Measurements from ENCODE around the gene THG1L. TPM values are rescaled to one million over a fixed set of nuclear protein-coding genes. Genes with fewer than 3 reads are reported as not detected.
A peak's percentile ranks its signal among the peaks of the same experiment; 100 is the strongest.

THG1L gene
- polyA plus RNA-seq, 1 of the 3 experiments (the other 2 are of a cell fraction): 37.0 TPM

- Histone ChIP-seq H3K9me2 (no peaks in the 10 kb centered on the region), H2AFZ (ENCODE audit: low read depth) (peak overlapping the region; percentile 19; the same call in 1 of the 2 replicates), H3K9ac (peak overlapping the region; percentile 21; the same call in 1 of the 2 replicates), H3K36me3 (replicated peaks in 1 of 2; ENCODE audit: control insufficient read depth in 1 of 2, insufficient read depth in 2 of 2, low read length in 1 of 2) (peaks cover 10 to 22% of the 10 kb centered on the region in 2 experiments), H3K27me3 (ENCODE audit: insufficient read depth) (no peaks in the 10 kb centered on the region), H3F3A (replicated peaks; ENCODE audit: insufficient read depth) (peaks cover 15% of the 10 kb centered on the region), H3K4me1 (ENCODE audit: control insufficient read depth in 1 of 2, insufficient read depth in 2 of 2, low read depth in 1 of 2, low read length in 1 of 2) (peaks cover 6 to 15% of the 10 kb centered on the region in 2 experiments; a peak in 3 of 4 replicates), H3K4me3 (ENCODE audit: low read depth in 2 of 2, low read length in 1 of 2) (no peak overlapping the region), H3K27ac (ENCODE audit: low read depth in 2 of 2, low read length in 1 of 2) (peak overlapping the region in 1 of 2 experiments; percentile 81; a peak in 2 of 4 replicates), H4K20me1 (ENCODE audit: insufficient read depth) (no peaks in the 10 kb centered on the region), H3K4me2 (peak overlapping the region; percentile 58; the same call in 1 of the 2 replicates), H3K79me2 (ENCODE audit: insufficient read depth) (peaks cover 52% of the 10 kb centered on the region), H3K9me3 (no peaks in the 10 kb centered on the region)
- TF ChIP-seq TCF12 (IDR thresholded peaks at IDR 0.05): peak; percentile 53; the same call in 1 of the 2 replicates
- no peak for TF ChIP-seq SMC3 (IDR thresholded peaks at IDR 0.05; ENCODE audit: low read depth, low read length)
- TF ChIP-seq PBX3 (IDR thresholded peaks at IDR 0.05): peak; percentile 86
- TF ChIP-seq FOSL2 (IDR thresholded peaks at IDR 0.05; ENCODE audit: borderline replicate concordance, low read depth): peak; percentile 73; the same call in 1 of the 2 replicates
- no peak for TF ChIP-seq TEAD4 (IDR thresholded peaks at IDR 0.05; ENCODE audit: borderline replicate concordance, insufficient read depth)
- no peak for TF ChIP-seq RXRA (IDR thresholded peaks at IDR 0.05; ENCODE audit: borderline replicate concordance, low read depth)
- TF ChIP-seq MEF2A (IDR thresholded peaks at IDR 0.05; ENCODE audit: borderline replicate concordance, low read depth): no peak
- peak; percentile 64 for TF ChIP-seq JUND (IDR thresholded peaks at IDR 0.05)
- POLR2A ChIA-PET: no interaction called here
- CTCF ChIA-PET: interaction anchor here (1.1 kb wide), 1 partner anchor 12 kb away, joined by 5 read pairs; no protein-coding TSS in a partner anchor
- WGBS (ENCODE audit: low lambda C conversion rate): 31% methylated on average over 1 of the region's 1 CpG
- DNase-seq: no peak
These were observed 19.1 kb downstream of the THG1L start for GRCh38 chr5:157750320-157750719.

- no peaks in the 10 kb centered on the region for H3K9me2 ChIP-seq
- TF ChIP-seq MXI1 (IDR thresholded peaks at IDR 0.05; ENCODE audit: low read depth, low read length): no peak
- TF ChIP-seq CHD2 (IDR thresholded peaks at IDR 0.05; ENCODE audit: low read length, partially characterized antibody): no peak
- no peak for TF ChIP-seq ELF1 (IDR thresholded peaks at IDR 0.05)
- TF ChIP-seq PBX3 (IDR thresholded peaks at IDR 0.05): no peak
- TF ChIP-seq GATA2 (CRISPR knock-in tag; IDR thresholded peaks at IDR 0.05): no peak
- TF ChIP-seq RXRA (IDR thresholded peaks at IDR 0.05; ENCODE audit: borderline replicate concordance, low read depth): no peak
- no peak for TF ChIP-seq JUND (IDR thresholded peaks at IDR 0.05)
- TF ChIP-seq EP300 (IDR thresholded peaks at IDR 0.05; ENCODE audit: borderline replicate concordance in 1 of 2, low read depth in 1 of 2, low read length in 1 of 2): no peak
- no peak for TF ChIP-seq EZH2phosphoT487 (IDR thresholded peaks at IDR 0.05; ENCODE audit: borderline replicate concordance, low read depth)
- no peak for TF ChIP-seq ZBTB33 (IDR thresholded peaks at IDR 0.05; ENCODE audit: borderline replicate concordance, low read depth)
- no peak for TF ChIP-seq NRF1 (IDR thresholded peaks at IDR 0.05; ENCODE audit: low read depth, low read length)
- CTCF ChIA-PET: interaction anchor here (1.1 kb wide), 1 partner anchor 13 kb away, joined by 5 read pairs; the partner anchor contains the start of gene LSM11
- H3F3A ChIP-seq (replicated peaks; ENCODE audit: insufficient read depth): no peaks in the 10 kb centered on the region
- H3K27ac ChIP-seq (ENCODE audit: low read depth in 2 of 2, low read length in 1 of 2): no peak overlapping the region
- H2AFZ ChIP-seq (ENCODE audit: low read depth): no peak overlapping the region
- H3K79me2 ChIP-seq (ENCODE audit: insufficient read depth): peaks cover 4% of the 10 kb centered on the region
- no peak overlapping the region for H3K4me3 ChIP-seq (ENCODE audit: low read depth in 2 of 2, low read length in 1 of 2)
- POLR2A ChIA-PET: no interaction called here
- no peak overlapping the region for H3K4me2 ChIP-seq
- no peaks in the 10 kb centered on the region for H3K27me3 ChIP-seq (ENCODE audit: insufficient read depth)
- 100% methylated on average over 3 of the region's 3 CpGs for WGBS (ENCODE audit: low lambda C conversion rate)
- no peaks in the 10 kb centered on the region for H3K9me3 ChIP-seq
- no peak overlapping the region for H3K9ac ChIP-seq
- H3K4me1 ChIP-seq (ENCODE audit: control insufficient read depth in 1 of 2, insufficient read depth in 2 of 2, low read depth in 1 of 2, low read length in 1 of 2): no peaks in the 10 kb centered on the region
- H4K20me1 ChIP-seq (ENCODE audit: insufficient read depth): no peaks in the 10 kb centered on the region
- no peak for DNase-seq
- H3K36me3 ChIP-seq (replicated peaks in 1 of 2; ENCODE audit: control insufficient read depth in 1 of 2, insufficient read depth in 2 of 2, low read length in 1 of 2): peaks cover 17 to 38% of the 10 kb centered on the region in 2 experiments
These were observed 24.9 kb downstream of the THG1L start for GRCh38 chr5:157756122-157756521.

Measured in SK-N-SH (cell line).